Stimulated activated CD8-positive, alpha-beta memory T cell treated with anti-CD3 and anti-CD28 coated beads, Interleukin-15, amount 100 ng/mL, for 4 hours (primary cell): Measurements from ENCODE around the gene AHCYL1.
A peak's percentile ranks its signal among the peaks of the same experiment; 100 is the strongest.

Source experiments
- DNase-seq, 2 donors: peaks; one replicate each; pipeline ENCODE4 v3.0.0-alpha.2; 2020; ENCODE audit warnings: low read depth in 2 of 2

The AHCYL1 gene

DNA sequence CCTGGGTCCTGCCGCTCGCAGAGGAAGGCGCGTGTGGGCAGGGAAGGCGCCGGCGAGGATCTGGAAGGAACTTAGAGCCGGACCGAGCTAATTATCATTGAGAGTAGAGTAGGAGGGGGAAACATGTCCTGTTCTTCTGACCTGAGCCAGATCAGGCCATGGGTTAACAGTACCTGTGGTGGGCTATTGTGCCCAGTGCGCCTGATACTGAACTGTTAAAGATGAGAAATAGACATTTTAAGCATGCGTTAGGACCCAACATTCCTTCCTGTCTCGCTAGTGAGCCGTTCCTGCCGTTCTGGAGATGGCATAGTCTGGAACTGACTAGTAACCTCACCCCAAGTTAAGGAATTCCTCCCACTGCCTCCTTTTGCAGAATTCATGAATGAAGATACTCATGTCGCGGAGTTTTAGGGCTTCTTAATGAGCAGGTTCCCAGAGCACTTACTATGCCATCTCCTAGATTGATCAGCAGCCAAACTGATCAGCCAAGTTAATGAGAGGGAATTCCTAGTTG, 50.7 kb downstream of the AHCYL1 start:
- no peak for DNase-seq

DNA sequence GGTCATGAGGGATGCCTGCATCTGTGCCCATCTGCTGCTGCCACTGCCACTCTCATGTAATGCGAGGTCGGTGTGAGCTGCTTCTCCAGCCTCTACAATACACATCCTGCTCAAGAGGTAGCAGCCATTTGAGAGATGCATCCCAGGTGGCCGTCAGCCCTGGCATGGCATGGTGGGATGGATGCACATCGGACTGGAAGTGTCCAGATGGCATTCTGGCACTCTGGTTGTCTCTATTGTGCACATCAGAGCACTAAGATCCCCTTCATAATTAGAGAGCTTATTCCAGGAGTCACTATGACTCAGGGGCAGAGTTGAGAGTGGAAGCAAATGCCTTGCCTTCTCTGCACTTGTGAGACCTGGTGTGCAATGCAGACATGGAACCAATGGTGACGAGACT, 53.7 kb downstream of the AHCYL1 start:
- DNase-seq: no peak

DNA sequence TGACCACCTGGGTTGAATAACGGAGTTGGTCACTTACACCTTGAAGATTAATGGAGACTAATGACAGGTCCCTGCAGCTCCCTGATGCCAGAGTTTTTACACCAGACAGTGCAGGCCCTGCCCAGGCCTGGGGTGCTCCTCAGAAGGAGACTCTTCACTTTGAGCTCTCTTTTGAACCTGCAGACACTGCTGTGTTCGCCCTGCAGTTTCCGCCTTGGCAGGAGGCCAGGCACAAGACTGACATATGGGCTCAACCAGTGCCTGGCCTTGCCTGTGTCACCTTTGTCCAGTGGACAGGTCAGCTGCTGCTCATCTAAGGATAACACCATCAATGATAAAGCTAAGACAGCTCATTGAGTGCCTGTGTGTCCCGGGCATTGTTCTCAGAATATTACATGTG, 55.1 kb downstream of the AHCYL1 start:
- DNase-seq: no peak

DNA sequence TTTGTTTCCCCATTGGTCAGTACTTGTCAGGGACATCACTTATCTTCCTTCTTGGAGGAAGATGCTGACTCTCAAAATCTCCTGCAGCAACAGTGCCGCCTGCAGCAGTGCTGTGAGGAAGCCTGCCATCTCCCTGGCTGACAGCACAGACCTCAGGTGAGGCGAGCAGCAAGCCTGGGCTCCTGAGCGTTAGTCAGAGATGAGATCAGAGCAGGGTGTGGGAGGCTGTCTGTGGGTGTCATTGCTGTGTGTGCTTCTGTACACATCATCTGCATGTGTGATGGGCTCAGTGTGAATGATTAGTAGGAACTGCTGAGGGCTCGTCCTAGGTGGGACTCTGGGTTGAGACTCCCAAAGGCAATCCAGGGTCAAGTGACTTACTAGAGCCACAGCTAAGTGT, 56.0 kb downstream of the AHCYL1 start:
- peak in 1 of 2 donors; percentile 43 for DNase-seq

DNA sequence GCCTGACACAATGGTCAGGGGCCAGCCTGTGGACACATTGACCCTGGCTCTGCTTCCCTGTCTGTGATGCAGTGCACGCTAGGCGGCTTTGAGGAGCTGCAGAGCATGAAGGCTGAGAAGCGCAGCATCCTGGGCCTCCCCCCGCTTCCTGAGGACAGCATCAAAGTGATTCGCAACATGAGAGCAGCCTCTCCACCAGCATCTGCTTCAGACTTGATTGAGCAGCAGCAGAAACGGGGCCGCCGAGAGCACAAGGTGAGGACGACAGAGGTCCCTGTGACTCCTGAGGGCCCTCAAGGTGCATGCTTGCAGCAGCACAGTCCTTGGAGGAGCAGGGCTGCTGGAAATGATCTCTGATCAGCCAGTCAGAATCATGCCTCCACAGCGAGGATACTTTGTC, 58.5 kb downstream of the AHCYL1 start:
- no peak for DNase-seq

DNA sequence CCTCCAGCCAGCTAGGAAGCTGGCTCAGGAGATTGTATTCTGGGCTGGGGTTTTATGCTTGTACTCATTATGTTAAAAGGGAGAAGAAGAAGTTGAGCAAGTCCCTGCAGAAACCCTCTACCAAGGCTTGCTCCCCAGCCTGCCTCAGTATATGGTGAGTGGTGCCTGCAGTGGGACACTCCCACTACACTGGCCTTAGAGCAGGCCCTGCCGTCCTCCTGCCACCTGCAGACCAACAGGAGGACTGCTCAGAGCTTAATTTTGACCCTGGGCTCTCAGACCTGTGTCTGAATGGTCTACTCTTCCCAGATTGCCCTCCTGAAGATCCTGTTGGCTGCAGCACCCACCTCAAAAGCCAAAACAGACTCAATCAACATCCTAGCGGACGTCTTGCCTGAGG, 62.9 kb downstream of the AHCYL1 start:
- no peak for DNase-seq

DNA sequence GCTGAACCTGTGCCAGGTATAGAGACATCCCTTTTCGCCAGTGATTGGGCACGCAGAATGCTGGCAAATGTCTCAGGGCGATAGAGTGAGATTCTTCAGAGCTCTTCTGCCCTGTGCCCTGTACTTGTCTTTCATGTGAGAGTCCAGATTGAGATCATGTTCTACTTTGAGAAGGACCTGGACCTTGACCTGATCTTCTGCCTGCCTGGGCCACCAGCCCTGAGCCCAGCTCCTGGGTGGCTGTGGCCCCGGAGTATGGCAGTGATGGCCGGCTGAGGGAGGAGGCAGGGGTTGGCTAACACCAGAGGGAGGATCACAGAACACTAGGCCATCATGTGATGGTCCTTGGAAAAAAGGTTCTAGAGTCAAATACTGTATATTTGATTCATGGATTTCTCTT, 63.7 kb downstream of the AHCYL1 start:
- no peak for DNase-seq

DNA sequence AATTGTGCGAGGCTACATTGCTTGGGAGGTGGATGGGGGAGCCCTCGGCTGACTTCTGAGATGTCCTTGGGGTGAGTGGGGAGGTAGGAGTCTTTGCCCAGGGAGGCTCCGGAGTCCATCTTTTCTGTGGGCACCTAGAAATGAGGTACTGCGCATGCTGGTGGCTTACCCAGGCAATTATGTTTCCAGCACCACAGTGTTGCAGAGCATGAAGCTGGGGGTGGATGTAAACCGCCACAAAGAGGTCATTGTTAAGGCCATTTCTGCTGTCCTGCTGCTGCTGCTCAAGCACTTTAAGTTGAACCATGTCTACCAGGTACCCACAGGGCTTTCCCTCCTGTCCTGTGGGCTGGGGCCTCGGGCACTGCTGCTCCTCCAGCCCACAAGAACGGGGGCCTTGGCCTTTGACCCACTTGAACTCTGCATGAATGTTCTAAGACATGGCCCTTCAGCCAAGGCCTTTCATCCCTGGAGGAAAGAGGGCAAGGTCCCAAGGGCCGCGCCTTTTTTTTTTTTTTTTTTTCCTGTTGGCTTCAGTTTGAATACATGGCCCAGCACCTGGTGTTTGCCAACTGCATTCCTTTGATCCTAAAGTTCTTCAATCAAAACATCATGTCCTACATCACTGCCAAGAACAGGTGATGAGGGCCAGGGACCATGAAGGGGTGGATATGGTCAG, 64.5 kb downstream of the AHCYL1 start:
- DNase-seq: no peak

DNA sequence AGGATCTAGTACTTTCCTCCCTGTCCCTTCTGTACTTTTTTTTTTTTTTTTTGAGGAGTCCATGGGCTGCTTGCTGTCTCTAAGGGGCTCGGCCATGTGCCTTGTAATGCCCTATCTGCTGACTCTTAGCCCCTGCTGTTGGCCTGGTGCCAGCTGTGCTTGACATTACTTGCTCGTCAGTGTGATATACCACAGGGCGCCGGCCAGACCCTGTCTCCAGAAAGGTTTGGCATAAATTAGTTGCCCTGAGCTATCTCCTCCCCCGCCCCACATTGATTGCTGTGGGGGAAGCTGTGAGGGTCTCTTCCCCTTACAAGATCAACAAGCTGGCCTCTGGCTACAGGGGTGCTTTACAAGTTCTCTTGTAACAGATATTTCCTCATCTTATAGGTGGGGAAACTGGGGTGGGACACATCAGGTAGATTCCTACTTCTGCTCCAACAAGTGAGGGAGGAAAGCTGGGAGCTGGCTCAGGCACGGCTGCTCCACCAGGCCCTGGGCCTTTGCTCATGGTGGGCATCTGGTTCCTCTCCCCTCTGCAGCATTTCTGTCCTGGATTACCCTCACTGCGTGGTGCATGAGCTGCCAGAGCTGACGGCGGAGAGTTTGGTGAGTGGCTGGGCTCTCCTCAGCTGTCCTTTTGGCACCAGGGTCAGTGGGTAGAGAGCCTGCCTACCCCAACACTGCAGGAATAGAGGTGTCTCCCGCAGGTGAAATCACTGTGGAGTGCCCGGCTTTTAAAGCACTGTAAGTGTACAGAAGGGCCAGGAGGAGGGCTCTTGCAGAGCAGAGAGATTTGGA, 65.4 kb downstream of the AHCYL1 start:
- no peak for DNase-seq

DNA sequence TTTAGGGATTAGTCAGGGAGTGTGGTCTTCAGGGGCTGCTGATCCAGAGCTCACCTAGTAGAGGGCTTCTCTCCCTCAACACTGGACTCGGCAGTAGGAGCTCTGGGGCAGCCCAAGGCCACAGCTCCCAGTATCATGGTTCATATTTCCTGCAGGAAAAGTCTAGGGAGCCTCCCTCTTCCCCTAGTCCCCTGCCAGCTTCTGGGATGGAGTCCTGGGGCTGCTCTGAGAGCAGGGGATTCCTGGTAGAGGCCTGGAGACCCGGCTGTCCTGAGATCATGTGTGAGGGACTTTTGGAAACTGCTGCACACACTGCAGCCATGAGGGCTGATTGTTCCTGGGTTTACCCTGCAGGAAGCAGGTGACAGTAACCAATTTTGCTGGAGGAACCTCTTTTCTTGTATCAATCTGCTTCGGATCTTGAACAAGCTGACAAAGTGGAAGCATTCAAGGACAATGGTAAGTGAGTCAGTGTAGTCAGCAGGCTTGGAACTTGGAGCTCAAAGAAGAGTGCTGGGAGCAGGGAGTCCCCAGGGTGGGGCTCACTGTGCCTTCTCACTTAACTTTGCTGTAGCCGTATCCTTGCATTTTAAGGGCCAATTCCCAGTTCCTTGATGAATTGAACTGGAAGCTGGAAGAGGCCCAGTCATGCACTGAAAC, 66.2 kb downstream of the AHCYL1 start:
- DNase-seq: no peak

DNA sequence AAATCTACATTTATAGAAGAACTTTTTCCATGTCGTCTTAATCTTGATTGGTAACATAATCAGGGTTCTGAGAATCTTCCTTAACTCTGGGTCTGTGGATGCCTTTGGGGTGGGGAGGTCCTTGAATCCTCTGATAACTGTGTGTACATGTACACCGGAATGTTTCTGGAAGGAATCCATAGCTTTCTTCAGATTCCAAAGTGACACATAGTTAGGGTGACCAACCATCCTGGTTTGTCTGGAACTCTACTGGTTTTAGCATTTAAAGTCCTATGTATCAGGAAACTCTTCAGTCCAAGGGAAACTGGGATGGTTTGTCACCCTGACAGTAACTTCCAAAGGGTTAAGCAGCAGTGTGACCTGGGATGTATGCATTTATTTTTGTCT, 66.7 kb downstream of the AHCYL1 start:
- DNase-seq: no peak

DNA sequence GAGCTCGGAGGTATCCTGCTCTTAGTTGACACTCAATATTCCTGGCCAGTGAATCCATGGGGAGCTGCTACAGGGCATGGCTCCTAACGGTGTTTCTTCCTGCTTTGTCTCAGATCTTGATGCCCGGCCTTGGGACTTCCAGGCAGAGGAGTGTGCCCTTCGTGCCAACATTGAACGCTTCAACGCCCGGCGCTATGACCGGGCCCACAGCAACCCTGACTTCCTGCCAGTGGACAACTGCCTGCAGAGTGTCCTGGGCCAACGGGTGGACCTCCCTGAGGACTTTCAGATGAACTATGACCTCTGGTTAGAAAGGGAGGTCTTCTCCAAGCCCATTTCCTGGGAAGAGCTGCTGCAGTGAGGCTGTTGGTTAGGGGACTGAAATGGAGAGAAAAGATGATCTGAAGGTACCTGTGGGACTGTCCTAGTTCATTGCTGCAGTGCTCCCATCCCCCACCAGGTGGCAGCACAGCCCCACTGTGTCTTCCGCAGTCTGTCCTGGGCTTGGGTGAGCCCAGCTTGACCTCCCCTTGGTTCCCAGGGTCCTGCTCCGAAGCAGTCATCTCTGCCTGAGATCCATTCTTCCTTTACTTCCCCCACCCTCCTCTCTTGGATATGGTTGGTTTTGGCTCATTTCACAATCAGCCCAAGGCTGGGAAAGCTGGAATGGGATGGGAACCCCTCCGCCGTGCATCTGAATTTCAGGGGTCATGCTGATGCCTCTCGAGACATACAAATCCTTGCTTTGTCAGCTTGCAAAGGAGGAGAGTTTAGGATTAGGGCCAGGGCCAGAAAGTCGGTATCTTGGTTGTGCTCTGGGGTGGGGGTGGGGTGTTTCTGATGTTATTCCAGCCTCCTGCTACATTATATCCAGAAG, 69.2 kb downstream of the AHCYL1 start:
- peak in 1 of 2 donors; percentile 30 for DNase-seq

DNA sequence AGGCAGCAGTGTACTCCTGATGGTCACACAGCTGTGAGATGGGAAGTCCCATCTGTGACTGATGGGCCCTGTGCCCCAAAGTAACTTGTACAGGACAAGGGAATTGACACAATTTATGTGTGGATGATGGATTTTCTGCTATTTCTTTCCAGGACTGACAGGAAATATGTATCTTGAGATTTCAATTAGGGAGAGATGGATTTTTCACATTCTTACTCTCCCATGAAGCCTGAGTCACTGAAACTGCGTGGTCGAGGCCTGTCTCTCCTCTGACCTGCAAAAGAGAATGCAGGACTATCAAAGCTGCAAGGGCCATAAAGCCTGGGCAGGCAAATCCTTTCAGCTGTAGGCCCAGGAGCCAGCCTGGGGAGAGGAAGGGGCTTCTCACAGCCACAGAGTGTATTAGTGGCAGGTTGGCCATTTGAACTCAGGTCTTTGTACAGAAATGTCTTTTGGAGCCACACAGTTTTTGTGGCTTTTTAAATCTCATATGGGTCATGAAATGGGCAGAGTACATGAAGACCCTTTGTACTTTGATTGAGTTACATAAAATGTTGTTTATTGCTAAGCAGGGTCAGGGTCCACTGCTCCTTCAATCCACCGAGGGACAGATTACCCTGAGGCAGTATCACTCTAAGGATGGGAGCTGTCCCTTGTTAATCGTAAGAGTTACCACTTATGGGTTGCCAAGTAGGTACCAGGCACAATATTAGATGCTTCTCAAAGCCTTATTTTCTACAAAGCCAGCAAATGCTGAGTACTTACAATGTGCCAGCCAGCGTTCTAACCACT, 71.1 kb downstream of the AHCYL1 start:
- DNase-seq: no peak

DNA sequence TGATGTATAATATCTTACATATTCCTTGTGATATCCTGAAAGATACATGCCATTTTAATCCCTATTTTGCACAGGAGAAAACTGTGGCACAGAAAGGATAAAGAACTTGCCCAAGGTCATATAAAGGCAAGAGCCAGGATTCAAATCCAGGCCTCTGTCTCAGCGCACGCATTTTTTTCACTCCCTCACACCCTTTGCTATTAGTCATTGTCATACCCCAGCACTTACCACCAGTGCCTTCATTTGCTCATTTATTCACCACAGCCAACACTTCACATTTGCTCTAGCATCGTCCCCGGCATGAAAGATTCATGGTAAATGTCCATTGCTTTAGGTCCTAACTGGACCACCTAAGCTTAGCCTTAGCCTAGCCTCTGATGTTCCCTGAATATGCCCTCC, 71.7 kb downstream of the AHCYL1 start:
- no peak for DNase-seq

DNA sequence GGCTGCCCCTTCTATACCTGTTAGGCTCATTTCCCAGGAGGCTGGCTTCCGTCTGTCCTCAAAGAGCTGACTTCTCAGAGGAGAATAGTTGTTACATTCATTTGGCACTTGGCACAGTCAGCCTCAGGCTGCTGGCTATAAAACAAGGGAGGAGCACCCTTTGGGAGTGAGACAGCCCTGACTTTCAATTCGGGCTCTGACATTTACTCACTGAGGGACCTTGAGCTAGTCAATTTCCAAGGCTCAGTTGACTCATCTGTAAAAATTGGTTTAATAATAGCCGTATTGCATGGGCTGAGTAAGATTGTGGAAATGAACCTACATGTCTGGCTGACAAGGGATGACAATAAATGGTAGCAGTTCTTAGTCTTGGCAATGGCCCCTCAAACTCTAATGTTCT, 72.2 kb downstream of the AHCYL1 start:
- DNase-seq: no peak

DNA sequence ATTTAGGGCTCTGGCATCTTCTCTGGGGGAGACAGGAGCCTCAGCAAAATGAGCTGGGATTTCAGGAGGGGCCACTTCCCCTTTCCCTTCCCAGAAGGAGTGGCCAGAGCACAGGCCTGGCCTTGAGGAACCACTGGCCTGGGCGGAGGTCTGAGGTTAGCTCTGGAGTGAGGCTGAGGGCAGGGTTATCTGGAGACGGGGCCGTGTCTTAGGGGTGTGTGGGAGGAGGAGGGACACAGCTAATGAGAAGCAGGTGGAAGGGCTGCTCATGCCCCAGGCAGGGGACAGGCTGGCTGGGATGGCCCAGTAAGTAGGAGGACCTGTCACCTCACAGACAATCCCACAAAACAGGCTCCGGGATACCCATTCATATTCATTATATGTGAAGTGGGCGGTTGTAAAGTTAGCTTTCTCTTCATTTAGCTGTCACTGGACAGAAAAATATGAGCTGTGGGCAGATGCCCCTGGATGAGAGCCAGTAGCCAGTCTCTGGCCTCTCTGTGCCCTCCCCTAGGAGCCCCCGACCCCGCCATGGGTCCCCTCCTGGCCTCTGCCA, 73.5 kb downstream of the AHCYL1 start:
- DNase-seq: no peak

DNA sequence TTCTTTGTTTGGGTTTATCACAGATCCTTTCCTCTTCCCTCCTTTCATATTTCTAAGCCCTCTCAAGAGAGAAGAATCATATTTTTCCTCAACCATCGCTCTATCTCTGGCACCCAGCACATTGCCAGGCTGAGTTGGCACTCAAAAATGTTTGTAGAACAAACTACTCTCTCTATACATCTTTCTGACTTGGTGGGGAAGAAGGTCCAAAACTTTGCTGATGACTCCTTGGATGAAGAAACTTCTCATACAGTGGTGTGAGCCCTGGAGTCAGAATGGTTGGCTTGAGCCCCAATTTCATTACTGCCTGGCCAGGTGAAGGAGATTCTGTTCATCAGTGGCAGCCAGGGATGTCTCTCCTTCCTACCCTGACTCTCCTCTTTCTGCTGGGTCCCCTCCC, 74.0 kb downstream of the AHCYL1 start:
- DNase-seq: no peak

DNA sequence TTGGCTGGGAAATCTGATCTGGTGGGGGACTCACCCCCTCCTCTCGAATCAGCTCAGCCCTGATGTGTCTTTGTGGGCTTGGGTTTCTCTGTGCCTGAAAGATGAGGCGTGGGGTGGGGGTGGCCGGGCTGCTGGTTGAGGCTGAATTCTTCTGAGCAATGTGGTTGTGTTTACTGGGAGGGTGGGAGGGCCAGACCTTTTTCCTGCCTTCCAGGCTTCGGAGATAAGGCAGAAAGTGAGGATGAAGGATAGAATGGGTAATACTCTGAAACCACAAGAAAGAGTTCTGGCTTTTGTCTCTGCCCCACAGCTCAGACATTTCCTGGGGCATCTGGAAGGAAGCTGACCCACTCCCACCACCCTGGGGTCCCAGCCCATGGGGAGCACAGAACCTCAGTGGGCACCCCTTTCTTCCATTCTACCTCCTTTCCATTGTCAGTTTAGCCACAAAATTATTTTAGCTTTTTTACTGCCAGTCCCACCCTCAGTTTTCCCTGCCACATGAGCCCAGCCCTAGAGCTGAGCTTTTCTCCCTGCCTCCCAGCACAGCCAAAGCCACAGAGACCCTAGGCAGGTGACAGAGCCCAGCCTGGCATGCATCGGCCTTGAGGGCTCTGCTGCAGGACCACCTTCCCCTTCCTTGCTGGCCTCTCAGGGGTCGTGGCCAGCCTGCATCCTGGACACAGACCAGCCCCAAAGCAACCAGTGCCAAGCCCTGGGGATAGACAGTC, 74.7 kb downstream of the AHCYL1 start:
- no peak for DNase-seq

DNA sequence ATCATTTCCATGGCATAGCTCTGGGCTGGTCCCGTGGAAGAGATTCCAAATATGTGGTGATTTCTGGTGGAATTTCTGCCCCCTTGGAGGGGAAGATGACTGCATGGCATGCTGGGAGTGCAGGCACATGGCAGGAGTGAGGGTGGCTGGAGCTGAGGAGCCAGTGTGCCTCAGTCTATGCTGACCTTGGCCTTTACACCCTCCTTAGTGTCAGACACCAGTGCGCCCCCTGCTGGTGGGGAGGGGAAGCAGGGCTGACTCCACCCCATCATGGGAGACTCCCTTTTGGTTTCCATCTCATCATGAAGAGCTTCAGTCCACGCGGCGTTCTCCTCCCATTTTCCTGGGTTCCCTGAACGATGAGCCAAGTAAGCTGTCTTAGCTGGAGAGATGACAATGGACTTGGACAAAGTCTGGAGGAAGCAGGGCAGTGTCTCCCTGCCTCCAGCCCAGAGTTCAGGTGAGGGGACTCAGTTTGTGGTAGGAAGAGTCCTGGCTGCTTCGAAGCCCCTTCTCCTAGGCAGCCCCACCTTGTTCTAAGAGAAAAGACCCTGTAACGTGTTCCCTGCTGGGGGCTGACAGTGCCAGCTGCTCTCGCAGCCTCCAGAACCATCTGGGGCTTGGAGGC, 75.6 kb downstream of the AHCYL1 start:
- DNase-seq: peak; percentile 28 to 37
